ENCODE results near the gene THAP3.
A peak's percentile ranks its signal among the peaks of the same experiment; 100 is the strongest.
"Not testable (repeated sequence)": the region's sequence is repeated elsewhere in the genome, so short reads cannot be mapped to it uniquely, and the experiment has no call there.

THAP3 gene

DNA sequence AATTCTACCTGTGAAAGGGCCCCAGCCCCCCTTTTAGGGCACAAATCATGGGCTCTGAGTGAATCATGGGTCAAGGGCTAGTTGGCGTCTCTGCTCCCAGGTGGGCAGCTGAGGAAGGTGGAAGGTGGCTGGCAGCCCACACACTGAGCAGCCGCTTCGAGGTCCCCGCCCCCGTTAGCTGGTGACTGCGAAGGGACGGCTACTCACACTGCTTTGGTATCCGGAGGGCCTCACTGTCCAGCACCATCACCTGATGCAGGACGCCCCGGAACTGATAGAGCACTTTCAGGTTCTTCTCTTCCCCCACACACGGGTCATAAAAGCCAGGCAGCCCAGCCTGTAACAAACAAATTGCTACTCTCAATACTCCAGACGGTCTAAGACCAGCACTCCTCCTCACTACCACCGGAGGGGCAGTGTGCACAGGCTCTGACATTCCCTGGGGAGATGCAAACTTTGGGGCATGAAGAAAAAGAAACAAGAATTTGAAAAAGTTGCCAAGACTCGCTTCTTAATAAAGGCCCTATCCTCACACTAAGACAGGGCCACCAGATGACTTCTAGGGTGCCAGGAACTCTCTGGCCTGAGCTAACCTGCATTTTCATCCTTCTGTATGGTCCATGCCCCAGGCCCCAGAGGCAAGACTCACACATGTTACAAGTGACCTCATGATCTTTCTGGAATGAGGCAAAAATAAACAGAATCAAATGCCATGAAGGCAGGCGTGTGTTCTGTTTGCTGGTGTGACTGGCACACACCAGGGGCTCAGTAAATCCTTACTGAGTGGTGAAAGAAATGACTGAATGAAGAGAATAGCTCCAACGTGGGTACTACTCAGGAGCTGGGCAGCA lies 11.5 kb downstream of the THAP3 start:
- no peak for DNase-seq

DNA sequence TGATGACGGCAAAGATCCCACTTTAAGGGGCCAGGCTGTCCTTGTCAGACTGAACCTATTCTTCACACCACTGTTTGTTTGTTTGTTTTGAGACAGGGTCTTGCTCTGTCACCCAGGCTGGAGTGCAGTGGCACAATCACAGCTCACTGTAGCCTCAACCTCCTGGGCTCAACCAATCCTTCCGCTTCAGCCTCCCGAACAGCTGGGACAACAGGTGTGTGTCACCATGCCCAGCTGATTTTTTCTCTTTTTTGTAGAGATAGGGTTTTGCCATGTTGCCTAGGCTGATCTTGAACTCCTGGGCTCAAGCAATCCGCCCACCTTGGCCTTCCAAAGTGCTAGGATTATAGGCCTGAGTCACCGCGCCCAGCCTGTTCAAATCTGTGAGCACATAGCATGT lies 12.1 kb downstream of the THAP3 start:
- DNase-seq = not testable (repeated sequence)

DNA sequence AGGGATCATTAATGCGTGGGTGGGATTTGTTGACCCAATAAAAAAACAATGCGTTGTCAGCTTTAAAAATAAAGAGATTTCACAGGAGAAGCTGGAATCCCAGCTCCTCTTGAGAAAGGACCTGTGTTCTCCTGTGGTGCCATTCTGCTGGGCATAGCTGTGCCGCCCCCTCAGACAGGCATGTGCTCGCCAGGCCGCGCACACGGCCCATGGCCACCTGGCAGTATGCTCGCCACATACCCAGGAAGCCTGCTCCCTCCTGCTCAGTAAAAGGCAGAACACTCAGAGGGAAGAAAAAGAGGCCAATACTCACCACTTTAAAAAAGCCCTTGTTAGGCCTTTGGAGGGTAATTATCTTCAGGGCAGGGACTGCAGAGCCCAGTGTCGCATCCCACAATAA lies 13.1 kb downstream of the THAP3 start:
- no peak for DNase-seq

DNA sequence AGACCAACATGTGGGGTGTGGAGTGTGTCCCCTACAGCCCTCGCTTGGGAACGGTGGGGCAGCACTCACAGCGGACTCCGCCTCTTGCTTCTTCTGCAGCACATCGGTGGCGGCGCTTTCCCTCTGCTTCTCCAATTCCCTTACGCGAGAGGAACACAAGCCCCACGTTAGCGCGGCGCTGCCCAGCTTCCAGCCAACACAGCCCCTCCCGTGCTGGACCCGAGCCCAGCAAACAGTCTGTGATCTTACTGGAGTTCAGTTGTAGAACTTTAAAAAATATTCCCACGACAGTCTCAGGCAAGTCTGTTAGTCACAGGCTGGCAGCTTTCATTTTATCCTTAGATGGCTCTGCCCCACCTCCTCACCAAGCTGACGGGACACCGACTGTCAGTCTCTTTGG lies 13.6 kb downstream of the THAP3 start:
- no peak for DNase-seq

DNA sequence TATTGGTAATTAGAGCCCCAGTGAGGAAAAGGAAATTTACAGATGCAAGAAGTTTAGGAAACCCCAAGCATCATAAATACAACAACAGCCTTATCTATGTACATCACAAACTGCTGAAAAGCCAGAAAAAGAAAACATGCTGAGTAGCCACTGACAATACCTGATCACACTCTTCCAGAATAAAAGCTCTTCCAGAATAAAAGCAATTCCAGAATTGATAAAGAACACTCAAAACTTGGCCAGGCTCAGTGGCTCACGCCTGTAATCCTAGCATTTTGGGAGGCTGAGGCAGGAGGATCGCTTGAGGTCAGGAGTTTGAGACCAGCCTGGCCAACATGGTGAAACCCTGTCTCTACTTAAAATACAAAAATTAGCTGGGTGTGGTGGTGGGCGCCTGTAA lies 16.2 kb downstream of the THAP3 start:
- not testable (repeated sequence) for DNase-seq

DNA sequence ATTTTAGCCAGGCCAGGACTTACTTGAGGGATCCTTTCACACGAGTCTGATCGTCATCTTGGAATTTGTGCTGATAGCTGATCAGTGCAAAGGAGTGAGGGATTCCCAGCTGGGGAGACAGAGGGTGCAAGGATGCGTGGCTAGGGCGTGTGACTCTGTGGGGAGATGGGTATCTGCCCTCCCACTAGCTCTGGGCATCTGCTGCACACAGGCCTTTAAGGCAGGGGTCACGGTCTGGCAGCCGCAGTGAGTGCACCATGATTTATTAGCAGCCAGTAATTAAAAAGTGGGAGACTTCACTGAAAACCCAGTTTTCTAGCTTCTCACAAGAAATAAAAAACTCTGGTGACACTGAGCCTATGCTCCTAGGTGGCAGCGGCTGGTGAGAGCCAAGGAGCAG lies 20.4 kb downstream of the THAP3 start:
- no peak for DNase-seq

DNA sequence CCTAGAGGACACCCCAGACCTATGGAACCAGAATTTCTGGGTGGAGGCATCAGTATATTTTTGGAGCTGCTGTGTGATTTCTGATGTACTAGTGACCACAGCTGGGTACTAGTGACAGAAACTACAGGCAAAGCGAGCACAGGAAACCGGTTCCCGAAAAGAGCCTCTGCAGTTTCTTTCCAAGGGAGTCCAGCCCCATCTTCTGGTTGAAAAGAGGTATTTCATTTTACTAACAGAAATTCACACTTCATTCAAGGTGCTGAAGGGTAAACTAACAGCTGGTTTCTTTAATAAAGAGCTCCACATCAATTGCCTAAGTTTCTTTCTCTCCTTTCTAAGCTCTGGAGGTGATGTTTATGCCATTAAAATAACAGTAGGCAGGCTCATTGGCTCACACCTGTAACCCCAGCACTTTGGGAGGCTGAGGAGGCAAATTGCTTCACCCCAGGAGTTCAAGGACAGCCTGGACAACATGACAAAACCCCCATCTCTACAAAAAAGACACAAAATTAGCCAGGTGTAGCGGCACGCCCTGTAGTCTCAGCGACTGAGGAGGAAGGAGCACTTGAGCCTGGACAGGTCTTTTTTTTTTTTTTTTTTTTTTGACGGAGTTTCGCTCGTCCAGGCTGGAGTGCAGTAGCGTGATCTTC lies 22.0 kb downstream of the THAP3 start:
- peak; percentile 59 for DNase-seq

DNA sequence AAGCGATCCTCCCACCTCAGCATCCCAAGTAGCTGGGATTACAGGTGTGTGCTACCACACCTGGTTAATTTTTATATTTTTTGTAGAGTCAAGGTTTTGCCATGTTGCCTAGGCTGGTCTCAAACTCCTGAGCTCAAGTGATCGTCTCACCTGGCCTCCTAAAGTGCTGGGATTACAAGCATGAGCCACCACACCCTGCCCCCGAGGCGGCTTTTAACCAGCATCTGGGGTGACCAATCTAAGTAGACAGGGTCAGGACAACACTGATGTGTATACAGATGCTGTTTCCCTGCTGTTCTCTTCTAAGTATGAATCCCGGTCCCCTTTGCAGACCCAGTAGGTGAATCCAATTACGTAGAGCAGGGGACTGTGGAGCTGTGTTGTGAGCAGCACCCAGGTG lies 23.9 kb downstream of the THAP3 start:
- no peak for DNase-seq

DNA sequence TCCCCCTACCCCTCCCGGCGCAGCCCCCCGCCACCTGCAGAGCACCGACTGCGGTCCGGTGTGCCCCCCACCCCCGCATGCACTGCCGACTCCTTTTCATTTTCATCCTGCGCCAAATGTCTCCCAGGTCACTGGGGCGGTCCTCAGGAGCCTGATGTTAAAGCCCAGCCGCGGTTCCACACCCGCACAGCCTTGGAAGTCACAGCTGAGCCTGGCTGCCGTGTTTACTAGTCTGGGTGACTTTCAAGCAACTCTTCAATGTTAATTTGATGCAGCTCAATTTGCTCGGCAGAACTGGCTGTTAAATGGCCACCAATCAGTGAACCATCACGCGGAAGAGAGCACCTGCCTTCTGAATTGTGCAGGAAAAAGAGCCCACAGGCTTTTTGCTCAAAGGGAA lies 27.2 kb downstream of the THAP3 start:
- DNase-seq = no peak

DNA sequence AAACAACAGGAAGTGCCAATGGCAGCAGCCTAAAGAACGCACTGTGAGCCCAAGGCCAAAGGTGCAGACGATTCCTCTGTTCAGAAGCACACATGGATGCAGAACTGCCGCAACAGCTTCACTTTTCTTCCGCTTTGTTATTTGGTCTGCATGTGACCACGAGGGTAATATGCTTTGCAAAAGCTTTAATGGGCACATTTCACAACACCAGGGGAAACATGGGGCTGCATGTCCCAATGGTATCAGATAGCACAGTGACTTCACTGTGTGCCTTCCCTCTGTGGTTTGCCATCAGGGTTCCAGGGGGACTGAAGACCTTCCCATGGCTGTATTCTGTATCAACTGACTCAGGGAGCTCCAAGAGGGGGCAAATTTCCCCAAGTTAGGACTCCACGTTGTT lies 28.3 kb downstream of the THAP3 start:
- no peak for DNase-seq

DNA sequence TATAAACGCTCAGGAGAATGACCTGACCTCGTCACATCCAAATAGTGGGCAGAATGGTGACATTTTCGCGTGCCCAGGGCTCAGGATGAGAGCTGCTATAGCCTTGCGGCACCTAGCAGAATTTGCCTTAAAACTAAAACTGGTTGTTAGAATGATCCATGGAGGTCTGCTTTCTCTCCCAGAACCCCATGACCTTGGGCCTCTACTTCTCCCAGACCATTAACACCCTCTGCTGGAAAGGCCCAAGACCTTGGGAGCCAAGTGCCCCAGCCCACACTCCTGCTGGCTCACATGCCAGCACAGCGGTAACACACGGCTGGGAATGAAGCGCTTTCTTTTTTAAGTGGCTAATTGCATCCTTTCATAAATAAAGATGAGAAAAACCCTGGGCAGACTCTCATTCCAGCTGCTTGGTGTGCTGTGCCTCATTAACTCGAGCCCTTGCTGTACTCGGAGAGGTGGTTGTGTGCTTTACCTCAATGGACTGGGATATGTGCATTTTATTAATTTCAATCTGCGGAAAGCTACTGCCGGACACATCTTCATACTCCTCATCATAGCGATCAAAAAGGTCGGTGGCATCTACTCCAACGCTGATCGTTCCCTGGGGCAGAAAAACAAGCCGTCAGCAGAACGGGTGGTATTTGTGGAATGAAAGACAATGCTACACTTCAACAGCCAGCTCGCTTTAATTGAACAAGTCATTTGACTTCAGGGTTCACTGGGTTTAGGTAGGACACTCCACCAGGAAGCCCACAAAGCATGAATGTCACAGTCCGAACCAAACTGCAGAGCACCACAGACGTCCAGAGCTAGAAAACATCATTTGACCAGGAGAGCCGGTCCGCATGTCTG lies 29.0 kb downstream of the THAP3 start:
- no peak for DNase-seq

DNA sequence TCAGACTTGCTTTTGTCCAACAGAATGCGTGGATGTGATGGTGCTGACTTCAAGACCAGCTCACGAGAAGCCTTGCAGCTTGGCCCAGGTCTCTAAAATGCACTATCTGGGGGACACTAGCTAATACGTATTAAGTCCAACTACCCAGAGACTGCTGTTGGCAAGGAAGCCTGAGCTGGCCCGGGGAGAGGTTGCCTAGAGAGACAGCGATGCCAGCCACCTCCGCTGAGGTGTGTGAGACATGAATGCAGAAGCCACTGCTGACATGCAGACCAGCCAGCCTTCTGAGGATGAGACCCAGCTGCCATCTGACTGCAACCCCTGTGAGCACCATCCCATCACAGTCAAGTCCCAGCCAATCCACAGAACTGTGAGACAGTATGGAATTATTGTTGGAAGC lies 32.5 kb downstream of the THAP3 start:
- DNase-seq = no peak

DNA sequence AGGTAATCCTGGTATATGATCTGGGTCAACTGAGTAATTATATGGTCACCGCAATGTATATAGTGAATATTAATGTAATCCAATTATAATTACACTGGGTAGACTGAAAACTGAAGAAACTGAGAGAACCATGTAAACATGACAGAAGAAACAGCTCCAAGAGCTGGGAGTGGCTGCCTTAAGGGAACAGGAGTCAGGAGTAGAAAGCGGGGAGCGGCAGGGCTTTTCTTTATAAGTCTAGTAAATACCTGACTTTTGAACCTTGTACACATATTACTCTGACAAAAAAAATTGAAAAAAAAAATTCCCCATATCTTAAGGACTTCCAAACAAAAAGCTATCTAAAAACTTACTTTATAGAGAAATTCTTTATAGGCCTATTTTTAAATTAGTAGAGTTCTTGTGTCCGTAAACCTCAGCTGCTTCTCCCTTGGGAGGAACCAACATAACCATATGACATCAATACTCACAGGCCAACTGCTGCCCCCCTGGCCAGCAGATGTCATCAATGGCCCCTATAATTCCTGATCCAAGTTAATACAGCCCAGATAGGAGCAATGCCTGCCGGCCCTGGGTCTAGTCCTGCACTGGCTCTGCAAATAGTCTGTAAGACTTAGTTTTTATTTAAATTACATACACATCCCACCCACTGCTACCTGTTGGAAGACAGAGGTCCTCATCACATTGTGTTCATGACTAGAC lies 33.8 kb downstream of the THAP3 start:
- DNase-seq = no peak

DNA sequence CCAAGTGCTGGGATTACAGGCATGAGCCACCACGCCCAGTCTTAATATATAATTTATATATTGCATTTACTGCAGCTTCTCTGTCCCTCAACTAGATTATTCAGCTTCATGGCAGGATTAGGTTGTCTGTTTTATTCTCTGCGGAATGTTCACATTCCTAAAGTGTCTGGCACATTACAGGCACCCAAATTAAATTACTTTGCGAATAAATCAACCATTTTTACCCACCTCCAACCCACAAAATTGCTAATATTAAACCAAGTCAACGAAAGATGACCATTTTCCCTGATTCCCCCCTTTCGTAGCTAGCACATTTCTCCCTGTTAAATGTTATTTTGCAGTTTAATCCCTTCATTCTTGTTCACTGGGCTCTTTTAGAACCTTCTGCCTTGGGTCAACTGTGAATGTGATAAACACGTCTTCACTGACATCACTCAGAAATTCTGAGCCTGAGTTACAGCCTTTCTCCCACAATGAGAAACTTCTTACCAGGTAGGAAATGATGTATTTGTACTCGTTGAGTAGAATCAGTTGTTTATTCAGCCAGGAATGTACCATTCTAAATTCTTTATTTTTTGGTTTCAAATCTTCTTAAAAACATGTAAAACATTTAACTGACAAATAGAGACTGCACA lies 35.9 kb downstream of the THAP3 start:
- no peak for DNase-seq

DNA sequence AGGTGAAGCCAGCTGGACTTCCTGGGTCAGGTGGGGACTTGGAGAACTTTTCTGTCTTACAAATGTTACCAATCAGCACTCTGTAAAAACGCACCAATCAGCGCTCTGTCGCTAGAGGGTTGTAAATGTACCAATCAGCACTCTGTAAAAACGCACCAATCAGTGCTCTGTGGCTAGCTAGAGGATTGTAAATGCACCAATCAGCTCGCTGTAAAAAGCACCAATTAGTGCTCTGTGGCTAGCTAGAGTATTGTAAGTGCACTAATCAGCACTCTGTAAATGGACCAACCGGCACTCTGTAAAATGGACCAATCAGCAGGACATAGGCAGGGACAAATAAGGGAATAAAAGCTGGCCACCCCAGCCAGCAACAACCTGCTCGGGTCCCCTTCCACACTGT lies 37.8 kb downstream of the THAP3 start:
- DNase-seq = not testable (repeated sequence)

DNA sequence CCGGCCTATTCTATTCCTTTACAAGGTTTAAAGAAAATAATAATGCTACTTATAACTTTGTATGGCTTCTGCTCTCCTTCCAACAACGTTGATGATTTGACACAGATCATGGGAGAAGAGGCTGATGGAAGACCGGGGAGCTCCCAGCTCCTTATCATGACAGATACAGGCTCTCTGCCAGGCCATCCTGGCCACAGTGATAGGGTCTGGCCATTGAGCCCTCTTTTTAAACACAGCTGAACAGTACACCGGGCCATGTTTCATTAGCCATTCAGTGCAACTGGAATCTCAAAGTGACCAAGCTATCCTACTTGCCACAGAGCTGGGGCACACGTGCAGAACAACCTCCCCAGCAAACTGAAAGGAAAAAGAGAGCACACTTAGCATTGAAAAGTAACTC lies 42.0 kb downstream of the THAP3 start:
- peak; percentile 91 for DNase-seq

DNA sequence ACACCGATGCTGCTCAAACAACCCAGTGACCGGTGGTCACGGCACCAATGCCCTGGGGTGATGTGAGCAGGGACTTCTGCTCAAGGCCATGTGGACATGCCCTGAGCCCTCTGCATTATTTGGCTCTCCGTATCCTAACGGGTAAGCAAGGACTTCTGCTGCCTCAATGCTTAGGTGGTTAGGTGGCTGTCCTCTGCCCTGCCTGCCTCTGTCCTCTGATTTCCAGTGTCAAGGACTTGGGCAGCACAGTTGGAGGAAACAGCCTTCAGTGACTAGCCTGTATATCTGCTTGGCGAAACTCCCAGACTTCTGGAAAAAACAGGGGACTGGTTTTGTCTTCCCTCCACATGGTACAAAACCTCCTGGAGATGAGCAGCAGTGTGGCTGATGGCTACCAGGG lies 42.5 kb downstream of the THAP3 start:
- DNase-seq = peak; percentile 21

DNA sequence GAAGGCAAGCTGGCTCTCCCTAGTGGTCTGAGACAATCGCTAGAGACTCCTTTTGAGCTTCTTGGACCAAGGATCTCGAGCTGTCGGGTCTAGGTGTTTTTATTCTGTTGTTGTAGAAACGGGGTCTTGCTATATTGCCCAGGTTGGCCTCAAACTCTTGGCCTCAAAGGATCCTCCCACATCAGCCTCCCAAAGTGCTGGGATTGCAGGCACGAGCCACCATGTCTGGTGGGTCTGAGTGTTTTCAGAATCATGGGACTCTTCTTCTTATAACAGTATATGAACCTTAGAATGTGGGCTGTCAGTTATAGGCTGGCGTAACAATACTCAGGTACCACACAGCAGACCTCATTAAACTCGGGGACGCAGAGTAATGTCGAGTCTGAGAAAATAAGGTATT lies 43.8 kb downstream of the THAP3 start:
- no peak for DNase-seq

DNA sequence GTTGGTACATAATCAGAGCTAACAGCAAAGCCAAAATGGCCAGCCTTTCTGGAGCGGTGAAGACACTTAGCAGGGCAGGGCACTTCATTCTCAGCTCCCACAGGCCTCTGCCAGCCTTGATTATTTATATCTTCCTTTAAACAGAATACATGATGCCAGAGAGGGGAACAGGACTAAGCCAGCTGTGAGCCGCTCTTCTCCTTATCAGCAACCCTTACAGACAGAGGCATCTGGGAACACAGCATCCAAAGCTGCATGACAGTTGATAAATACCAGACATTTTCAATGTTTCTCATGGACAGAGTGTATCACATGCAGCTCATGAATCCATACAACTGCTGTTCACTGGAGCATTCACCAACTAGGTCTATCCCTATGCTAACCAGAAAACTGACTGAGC lies 47.9 kb downstream of the THAP3 start:
- DNase-seq = peak; percentile 99

DNA sequence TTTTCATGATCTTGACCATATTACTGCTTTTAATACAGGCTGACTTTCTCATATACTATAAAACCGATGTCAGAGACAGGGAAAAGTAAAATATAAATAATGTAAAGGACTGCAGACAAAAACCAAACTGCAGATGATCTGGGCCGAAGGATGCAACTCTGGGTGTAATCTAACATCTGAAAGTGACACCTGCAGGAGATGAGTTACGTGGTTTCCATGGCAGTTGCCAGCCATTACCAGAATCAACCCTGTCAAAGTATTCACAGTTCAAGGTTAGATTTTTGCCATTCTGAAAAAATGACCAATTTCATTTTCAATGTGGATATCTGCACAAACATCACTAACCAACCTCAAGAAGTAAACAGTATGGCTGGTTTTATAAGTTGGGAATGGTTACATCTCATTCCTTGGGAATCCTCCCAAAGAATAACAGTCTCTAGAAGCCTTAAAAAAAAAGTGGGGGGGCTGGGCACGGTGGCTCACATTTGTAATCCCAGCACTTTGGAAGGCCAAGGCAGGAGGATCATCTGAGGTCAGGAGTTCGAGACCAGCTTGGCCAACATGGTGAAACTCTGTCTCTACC lies 49.2 kb downstream of the THAP3 start:
- DNase-seq = no peak

DNA sequence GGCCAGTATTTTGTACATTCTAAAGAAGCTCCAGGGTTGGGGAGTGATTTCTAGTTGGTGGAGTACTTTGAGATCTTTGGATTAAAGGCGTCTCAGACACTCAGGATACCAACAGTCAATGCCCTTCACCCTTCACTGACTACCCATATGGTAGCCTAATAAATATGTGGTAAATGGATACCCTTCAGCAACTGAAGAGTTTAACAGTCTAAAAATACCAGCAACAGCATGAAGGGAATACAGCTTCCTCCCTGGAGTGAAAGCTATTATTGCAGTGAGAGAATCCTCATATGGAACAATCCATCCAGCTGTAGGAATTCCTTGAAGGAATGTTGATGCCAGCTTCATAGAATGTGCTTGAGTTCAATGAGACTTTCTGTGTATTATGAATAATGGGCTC lies 50.1 kb downstream of the THAP3 start:
- DNase-seq = no peak

DNA sequence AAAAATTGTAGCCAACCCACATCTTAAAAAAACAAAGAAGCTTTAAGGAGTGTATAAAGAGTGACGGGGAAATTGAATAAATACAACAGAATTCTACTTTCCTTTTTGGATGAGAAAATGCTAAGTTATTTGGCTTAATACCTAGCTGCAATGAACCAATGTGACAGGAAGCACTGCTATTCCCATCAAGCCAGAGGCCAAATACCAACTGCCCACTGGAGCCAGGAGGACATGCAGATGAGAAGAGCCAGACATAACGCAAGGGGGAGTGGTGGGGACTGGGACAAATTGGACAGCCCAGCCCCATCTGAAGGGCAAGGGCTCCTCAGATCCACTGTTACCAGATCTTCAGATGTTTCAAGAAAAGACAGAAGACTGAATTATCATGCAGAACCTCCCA lies 51.3 kb downstream of the THAP3 start:
- DNase-seq = no peak

Data from hematopoietic multipotent progenitor cell treated with erythropoietin and hydrocortisone succinate and interleukin-3 and kit ligand, for 8 days (in vitro differentiated cells).